GM12801 (cell line): Measurements from ENCODE around the gene MICU1.

Experiments used
- CTCF ChIP-seq: IDR thresholded peaks from one replicate; pipeline ENCODE4 v1.5.1; 2011; ENCODE audit warnings: control low read depth; ENCODE audit not compliant: insufficient read length; ENCODE audit errors: extremely low read depth

Gene MICU1

DNA sequence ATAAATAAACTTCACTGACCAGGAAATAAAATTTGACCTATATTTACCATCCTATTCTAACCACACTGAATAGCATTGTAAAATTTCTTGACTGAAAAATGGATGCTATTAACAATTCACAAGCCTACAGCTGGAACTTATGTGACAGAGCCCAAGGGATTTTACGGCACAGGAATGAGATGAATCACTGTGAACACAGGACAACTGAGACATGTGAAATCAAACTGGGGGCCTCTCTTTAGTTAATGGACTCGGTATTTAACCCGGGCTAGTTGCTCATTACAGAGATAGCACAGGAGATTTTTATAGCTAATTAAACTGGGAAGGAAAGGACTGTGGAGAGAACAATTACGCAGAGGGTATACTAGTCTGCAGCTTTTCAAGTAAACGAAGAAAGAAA lies 100.6 kb downstream of the MICU1 start:
- TF ChIP-seq CTCF, result no peak

DNA sequence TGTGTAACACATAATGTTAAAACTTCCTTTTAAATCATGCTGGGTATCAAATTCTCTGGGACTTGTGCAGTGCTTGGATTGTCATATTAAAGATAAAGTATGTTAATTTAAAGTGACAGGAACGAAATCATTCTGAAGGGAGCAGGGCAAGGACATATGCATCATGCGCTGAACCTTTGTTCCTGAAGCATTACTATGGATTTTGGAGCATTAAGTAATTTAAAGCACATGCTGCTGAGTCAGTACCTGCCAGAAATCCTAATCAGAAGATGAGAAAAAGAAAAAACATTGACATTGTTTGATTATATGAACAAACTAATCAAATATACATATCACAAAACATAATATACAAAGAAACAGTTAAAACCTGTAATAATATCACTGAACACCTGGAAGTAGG lies 101.4 kb downstream of the MICU1 start:
- TF ChIP-seq CTCF, result no peak

GRCh38 chr10:72523932-72524396 lies 101.9 kb downstream of the MICU1 start:
- no peak for TF ChIP-seq CTCF

- no peak for TF ChIP-seq CTCF
These were observed 102.8 kb downstream of the MICU1 start for GRCh38 chr10:72523062-72523461.

- no peak for TF ChIP-seq CTCF
These were observed 108.6 kb downstream of the MICU1 start for GRCh38 chr10:72517244-72517643.

GRCh38 chr10:72515455-72515854 lies 110.4 kb downstream of the MICU1 start:
- TF ChIP-seq CTCF, result no peak

GRCh38 chr10:72513910-72514309 lies 112.0 kb downstream of the MICU1 start:
- no peak for TF ChIP-seq CTCF

DNA sequence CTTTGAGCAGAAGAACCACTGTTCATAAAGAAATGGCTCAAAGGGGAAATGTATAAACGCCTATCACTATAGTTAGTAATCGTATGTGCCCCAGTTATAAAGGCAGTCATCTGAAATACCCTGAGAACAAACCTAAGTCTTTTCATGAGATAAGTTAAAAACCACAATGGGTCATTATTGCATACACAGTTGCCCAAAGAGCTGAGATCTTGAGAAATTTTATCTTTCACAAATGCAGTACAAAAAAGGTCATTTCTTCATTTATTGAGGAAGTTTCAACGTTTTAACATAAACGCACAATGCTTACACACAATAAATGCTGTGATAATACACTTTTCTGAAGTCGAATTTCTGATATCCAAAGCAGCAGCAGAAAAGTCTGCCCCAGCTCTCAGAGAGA lies 114.4 kb downstream of the MICU1 start:
- no peak for TF ChIP-seq CTCF
